H1 (cell line): ENCODE measurements around the gene ADCY7. TPM values are rescaled to one million over a fixed set of nuclear protein-coding genes. Genes with fewer than 3 reads are reported as not detected.

Experiments
- BRCA1 ChIP-seq: IDR thresholded peaks from 2 replicates; pipeline ENCODE4 v1.6.1; 2012; ENCODE audit warnings: low read depth, low read length, improper control_type of control experiment
- CHD2 ChIP-seq: IDR thresholded peaks from 2 replicates; pipeline ENCODE4 v1.6.1; 2012; ENCODE audit warnings: low read length, improper control_type of control experiment
- HDAC6 ChIP-seq: IDR thresholded peaks from one replicate; pipeline ENCODE4 v1.7.1; 2012; ENCODE audit warnings: low read depth, mild to moderate bottlenecking, inconsistent platforms, low read length, moderate library complexity
- KDM1A ChIP-seq: fragments of 200-600, 300-600 bp; sonication (generic); IDR thresholded peaks from 2 replicates; pipeline ENCODE4 v1.7.1; 2016; ENCODE audit warnings: mild to moderate bottlenecking, low read length, borderline replicate concordance
- POLR2AphosphoS5 ChIP-seq: IDR thresholded peaks from 2 replicates; pipeline ENCODE4 v1.6.1; 2011; ENCODE audit warnings: low read depth, low read length
- TAF1 ChIP-seq: IDR thresholded peaks from 2 replicates; pipeline ENCODE4 v1.6.1; 2011; ENCODE audit warnings: mild to moderate bottlenecking, low read depth, low read length
- polyA plus RNA-seq, 7 experiments: library from polyadenylated mRNA; depleted of rRNA in 3 of 7; stranded (reverse) in 5 of 7; unstranded in 2 of 7; fragments of >200 nt in 5 of 7; fragments of 200-250 nt in 2 of 7; gene quantifications; 1 replicate in 5 of 7; 2 replicates in 1 of 7; 4 replicates in 1 of 7; pipeline versions ENCODE4 v1.2.1 to v1.2.3, GENCODE V29; 2011 to 2013; ENCODE audit warnings: missing spikeins in 2 of 7, mixed read lengths in 2 of 7
- total RNA-seq: library from RNA; stranded (reverse); fragmentation: NEBNext Ultra II Directional; extraction: Animal tissue kit (Norgen Biotek cat#: 25700); gene quantifications from 2 replicates; pipeline ENCODE4 v1.2.1, GENCODE V29; 2021

Gene ADCY7
- total and polyA plus RNA-seq, 2 of the 8 experiments (the other 6 are each of a cell fraction or from before 2014, with no cell fraction given) = 2.4 to 5.1 TPM

GRCh38 chr16:50246299-50247122 is 19.8 kb upstream of the ADCY7 start (continued):
- TF ChIP-seq CHD2 (no peak), TAF1 (no peak), BRCA1 (no peak), POLR2AphosphoS5 (no peak), KDM1A (no peak), HDAC6 (no peak)
